DMS 273 (cell line): ENCODE results near the gene MRPL19.

Source experiments
- DNase-seq: peaks from one replicate; lab custom pipeline; 2025; ENCODE audit not compliant: unreplicated experiment; lab: John Stamatoyannopoulos, UW

The MRPL19 gene

GRCh38 chr2:75614162-75614651, 32.4 kb upstream of the MRPL19 start:
- DNase-seq, result no peak

GRCh38 chr2:75616406-75616805, 30.2 kb upstream of the MRPL19 start:
- DNase-seq, result no peak

- DNase-seq, result no peak
Measured at GRCh38 chr2:75616933-75617332, 29.6 kb upstream of the MRPL19 start.

GRCh38 chr2:75619956-75620740, 26.4 kb upstream of the MRPL19 start:
- DNase-seq, result no peak

- DNase-seq, result no peak
Measured at GRCh38 chr2:75621228-75621627, 25.4 kb upstream of the MRPL19 start.

- no peak for DNase-seq
Measured at GRCh38 chr2:75622500-75622899, 24.1 kb upstream of the MRPL19 start.

- DNase-seq, result no peak
Measured at GRCh38 chr2:75622929-75623328, 23.7 kb upstream of the MRPL19 start.

- peak; percentile 86 for DNase-seq
Measured at GRCh38 chr2:75627902-75628504, 18.6 kb upstream of the MRPL19 start.

GRCh38 chr2:75632091-75632701, 14.4 kb upstream of the MRPL19 start:
- DNase-seq, result no peak

- DNase-seq, result no peak
Measured at GRCh38 chr2:75632813-75633212, 13.8 kb upstream of the MRPL19 start.

GRCh38 chr2:75633620-75634019, 13.0 kb upstream of the MRPL19 start:
- DNase-seq, result no peak

GRCh38 chr2:75634945-75635344, 11.6 kb upstream of the MRPL19 start:
- no peak for DNase-seq

GRCh38 chr2:75637568-75637967, 9.0 kb upstream of the MRPL19 start:
- no peak for DNase-seq

- DNase-seq, result peak; percentile 82
Measured at GRCh38 chr2:75640621-75641121, 5.9 kb upstream of the MRPL19 start.

- DNase-seq, result no peak
Measured at GRCh38 chr2:75641587-75641986, 5.0 kb upstream of the MRPL19 start.

- DNase-seq, result no peak
Measured at GRCh38 chr2:75643980-75644379, 2.6 kb upstream of the MRPL19 start.

- no peak for DNase-seq
Measured at GRCh38 chr2:75645643-75646042, 940 bp upstream of the MRPL19 start.

- no peak for DNase-seq
Measured at GRCh38 chr2:75646090-75646582, 447 bp upstream of the MRPL19 start.

- peak; percentile 38 for DNase-seq
Measured at GRCh38 chr2:75647771-75648170, 1.2 kb downstream of the MRPL19 start.

GRCh38 chr2:75654012-75654411, 7.4 kb downstream of the MRPL19 start:
- no peak for DNase-seq

GRCh38 chr2:75655861-75656260, 9.3 kb downstream of the MRPL19 start:
- DNase-seq, result no peak

GRCh38 chr2:75656563-75656962, 10.0 kb downstream of the MRPL19 start:
- DNase-seq, result no peak
